ENCODE measurements around the gene SNRNP48. TPM values are rescaled to one million over a fixed set of nuclear protein-coding genes. Genes with fewer than 3 reads are reported as not detected.

Gene SNRNP48
- total RNA-seq, 1 experiment from 2014 or later = 7.7 TPM

DNA sequence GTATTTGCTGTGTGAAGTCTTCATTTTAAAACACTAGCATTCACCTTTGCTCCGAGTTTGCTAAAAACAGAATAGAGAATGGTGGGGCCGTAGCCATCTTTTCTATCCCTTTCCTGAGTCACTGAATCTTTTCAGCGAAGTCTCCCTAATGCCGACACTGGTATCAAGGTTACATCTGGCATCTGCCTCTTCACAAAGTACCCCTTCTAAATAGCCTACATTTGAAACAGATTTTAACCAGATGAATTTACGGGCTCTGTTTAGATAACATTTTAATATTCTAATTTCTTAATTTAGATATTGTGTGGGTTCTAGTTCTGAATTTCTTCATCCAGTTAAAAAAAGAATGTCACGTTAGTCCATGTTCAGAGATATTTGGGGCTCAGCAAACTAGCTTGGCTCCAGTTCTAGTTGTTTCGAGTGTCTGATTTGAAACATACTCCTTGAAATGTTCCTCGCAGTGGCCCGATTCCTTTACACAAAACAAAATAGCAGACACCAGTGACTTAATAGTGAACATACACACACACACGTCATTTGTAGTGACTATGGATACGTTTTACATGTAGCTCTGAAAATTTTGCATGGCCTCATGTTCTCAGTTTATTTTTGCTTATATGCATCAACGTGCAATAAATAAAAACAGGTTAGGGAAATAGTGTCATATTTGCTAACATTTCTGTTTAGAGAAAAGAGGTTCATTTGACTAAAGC is 33.4 kb upstream of the SNRNP48 start:
- H3K9me2 ChIP-seq (replicated peaks; ENCODE audit: low read length) = no peaks in the 10 kb centered on the region
- no peaks in the 10 kb centered on the region for H3K9me3 ChIP-seq (ENCODE audit: low read length)
- H3K9ac ChIP-seq (ENCODE audit: low read length) = no peak overlapping the region
- H2AFZ ChIP-seq (ENCODE audit: low read length) = no peak overlapping the region
- no peak for DNase-seq
- no peak overlapping the region for H3K4me2 ChIP-seq (ENCODE audit: low read length)
- peaks cover 36% of the 10 kb centered on the region for H3K36me3 ChIP-seq (ENCODE audit: low read depth, low read length)
- H3K27me3 ChIP-seq (ENCODE audit: low read length) = no peaks in the 10 kb centered on the region
- intact Hi-C loops (cut with micrococcal nuclease) = no loop called here
- CTCF ChIA-PET = no interaction called here
- H4K20me1 ChIP-seq (ENCODE audit: low read length) = no peaks in the 10 kb centered on the region; the same call in 1 of the 2 replicates
- POLR2A ChIA-PET (ENCODE audit: unreplicated experiment) = no interaction called here
- ATAC-seq = no peak
- no TSS peak for BruUV-seq (replicated peaks)
- no peak overlapping the region for H3K27ac ChIP-seq (ENCODE audit: low read length)
- no peak overlapping the region for H3K4me3 ChIP-seq (ENCODE audit: low read length)
- H3F3A ChIP-seq (ENCODE audit: low read length, unreplicated experiment) = no peaks in the 10 kb centered on the region
- H3K79me2 ChIP-seq (ENCODE audit: low read length) = peaks cover 35% of the 10 kb centered on the region
- TF ChIP-seq EZH2phosphoT487 (IDR thresholded peaks at IDR 0.05; ENCODE audit: borderline replicate concordance, low read length) (no peak), EZH2 (IDR thresholded peaks at IDR 0.05; ENCODE audit: low read length, unreplicated experiment) (no peak)
- TF ChIP-seq, protein P1, sequence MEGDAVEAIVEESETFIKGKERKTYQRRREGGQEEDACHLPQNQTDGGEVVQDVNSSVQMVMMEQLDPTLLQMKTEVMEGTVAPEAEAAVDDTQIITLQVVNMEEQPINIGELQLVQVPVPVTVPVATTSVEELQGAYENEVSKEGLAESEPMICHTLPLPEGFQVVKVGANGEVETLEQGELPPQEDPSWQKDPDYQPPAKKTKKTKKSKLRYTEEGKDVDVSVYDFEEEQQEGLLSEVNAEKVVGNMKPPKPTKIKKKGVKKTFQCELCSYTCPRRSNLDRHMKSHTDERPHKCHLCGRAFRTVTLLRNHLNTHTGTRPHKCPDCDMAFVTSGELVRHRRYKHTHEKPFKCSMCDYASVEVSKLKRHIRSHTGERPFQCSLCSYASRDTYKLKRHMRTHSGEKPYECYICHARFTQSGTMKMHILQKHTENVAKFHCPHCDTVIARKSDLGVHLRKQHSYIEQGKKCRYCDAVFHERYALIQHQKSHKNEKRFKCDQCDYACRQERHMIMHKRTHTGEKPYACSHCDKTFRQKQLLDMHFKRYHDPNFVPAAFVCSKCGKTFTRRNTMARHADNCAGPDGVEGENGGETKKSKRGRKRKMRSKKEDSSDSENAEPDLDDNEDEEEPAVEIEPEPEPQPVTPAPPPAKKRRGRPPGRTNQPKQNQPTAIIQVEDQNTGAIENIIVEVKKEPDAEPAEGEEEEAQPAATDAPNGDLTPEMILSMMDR (conservative IDR thresholded peaks at IDR 0.05; ENCODE audit: low read depth, low read length) = no peak
- peaks cover 22% of the 10 kb centered on the region for H3K4me1 ChIP-seq (ENCODE audit: insufficient read depth, low read length)

DNA sequence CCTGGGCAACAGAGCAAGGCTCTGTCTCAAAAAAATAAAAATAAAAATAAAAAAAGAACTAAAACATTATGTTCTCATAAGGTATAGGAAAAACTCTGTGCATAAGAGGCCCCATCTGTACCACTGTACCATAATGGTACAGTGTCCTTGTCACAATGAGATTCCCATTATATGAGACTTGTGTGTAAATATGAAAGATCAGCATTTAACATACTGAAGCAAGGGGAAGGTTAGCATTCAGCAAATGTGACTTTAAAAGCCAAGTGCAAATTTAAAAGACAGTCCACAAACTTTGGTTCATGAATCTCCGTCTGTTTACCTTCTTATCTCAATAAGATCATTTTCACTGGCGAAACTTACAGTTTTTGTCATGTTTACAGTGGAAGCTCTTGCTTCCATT is 32.3 kb upstream of the SNRNP48 start:
- H3K27ac ChIP-seq (ENCODE audit: low read length) = no peak overlapping the region
- ChIA-PET POLR2A (ENCODE audit: unreplicated experiment) (no interaction called here), CTCF (no interaction called here)
- no peaks in the 10 kb centered on the region for H3K9me3 ChIP-seq (ENCODE audit: low read length)
- intact Hi-C loops (cut with micrococcal nuclease) = no loop called here
- no peak overlapping the region for H3K9ac ChIP-seq (ENCODE audit: low read length)
- no TSS peak for BruUV-seq (replicated peaks)
- peaks cover 47% of the 10 kb centered on the region for H3K36me3 ChIP-seq (ENCODE audit: low read depth, low read length)
- TF ChIP-seq, protein P1 (conservative IDR thresholded peaks at IDR 0.05; ENCODE audit: low read depth, low read length) = no peak
- TF ChIP-seq EZH2 (IDR thresholded peaks at IDR 0.05; ENCODE audit: low read length, unreplicated experiment) (no peak), EZH2phosphoT487 (IDR thresholded peaks at IDR 0.05; ENCODE audit: borderline replicate concordance, low read length) (no peak)
- H3K9me2 ChIP-seq (replicated peaks; ENCODE audit: low read length) = no peaks in the 10 kb centered on the region
- DNase-seq (no peak), ATAC-seq (no peak)
- H3K27me3 ChIP-seq (ENCODE audit: low read length) = no peaks in the 10 kb centered on the region
- peaks cover 27% of the 10 kb centered on the region for H3K4me1 ChIP-seq (ENCODE audit: insufficient read depth, low read length)
- H4K20me1 ChIP-seq (ENCODE audit: low read length) = no peaks in the 10 kb centered on the region; the same call in 1 of the 2 replicates
- no peaks in the 10 kb centered on the region for H3F3A ChIP-seq (ENCODE audit: low read length, unreplicated experiment)
- H3K79me2 ChIP-seq (ENCODE audit: low read length) = peaks cover 24% of the 10 kb centered on the region
- H3K4me2 ChIP-seq (ENCODE audit: low read length) = no peak overlapping the region
- no peak overlapping the region for H3K4me3 ChIP-seq (ENCODE audit: low read length)
- no peak overlapping the region for H2AFZ ChIP-seq (ENCODE audit: low read length)

DNA sequence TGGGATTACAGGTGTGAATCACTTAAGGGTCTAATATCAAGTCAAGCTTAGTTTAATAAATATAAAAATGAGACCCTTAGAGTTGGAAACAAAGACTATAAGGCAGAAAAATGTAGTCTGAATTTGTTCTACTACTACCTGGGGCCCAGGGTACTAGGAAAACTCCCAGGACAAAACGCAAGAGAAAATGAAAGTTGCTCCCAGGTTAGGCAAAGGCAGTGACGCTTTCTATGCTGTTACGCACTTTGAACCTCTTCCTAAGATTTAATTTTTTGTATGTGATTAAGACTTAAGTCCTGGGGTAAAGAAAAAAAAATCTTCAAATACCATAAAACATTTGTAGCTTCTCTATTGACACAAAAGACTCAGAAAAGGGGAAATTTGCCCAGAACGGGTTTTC is 31.2 kb upstream of the SNRNP48 start:
- Histone ChIP-seq H3K27ac (ENCODE audit: low read length) (peak overlapping the region; percentile 80), H3K9ac (ENCODE audit: low read length) (peak overlapping the region; percentile 15; the same call in 1 of the 2 replicates), H3K9me3 (ENCODE audit: low read length) (no peaks in the 10 kb centered on the region), H3K4me2 (ENCODE audit: low read length) (no peak overlapping the region), H2AFZ (ENCODE audit: low read length) (no peak overlapping the region), H4K20me1 (ENCODE audit: low read length) (no peaks in the 10 kb centered on the region; the same call in 1 of the 2 replicates), H3K36me3 (ENCODE audit: low read depth, low read length) (peaks cover 56% of the 10 kb centered on the region), H3K79me2 (ENCODE audit: low read length) (peaks cover 14% of the 10 kb centered on the region), H3F3A (ENCODE audit: low read length, unreplicated experiment) (no peaks in the 10 kb centered on the region), H3K4me3 (ENCODE audit: low read length) (no peak overlapping the region), H3K27me3 (ENCODE audit: low read length) (no peaks in the 10 kb centered on the region), H3K9me2 (replicated peaks; ENCODE audit: low read length) (no peaks in the 10 kb centered on the region), H3K4me1 (ENCODE audit: insufficient read depth, low read length) (peaks cover 27% of the 10 kb centered on the region)
- POLR2A ChIA-PET (ENCODE audit: unreplicated experiment) = interaction anchor here (0.6 kb wide), 2 partner anchors 17 to 23 kb away, joined by 3 to 27 read pairs; partner anchors contain the start of gene DSP
- DNase-seq (no peak), ATAC-seq (no peak)
- intact Hi-C loops (cut with micrococcal nuclease) = no loop called here
- CTCF ChIA-PET = no interaction called here
- no TSS peak for BruUV-seq (replicated peaks)
- TF ChIP-seq EZH2phosphoT487 (IDR thresholded peaks at IDR 0.05; ENCODE audit: borderline replicate concordance, low read length) (no peak), EZH2 (IDR thresholded peaks at IDR 0.05; ENCODE audit: low read length, unreplicated experiment) (no peak)
- TF ChIP-seq, protein P1 (conservative IDR thresholded peaks at IDR 0.05; ENCODE audit: low read depth, low read length) = no peak

Data from PC-3 (cell line).